DMS79 treated with DMSO at 0.1 percent for 48 hours (cell line): ENCODE measurements around the gene ARHGAP21.
"Not testable (repeated sequence)": the region's sequence is repeated elsewhere in the genome, so short reads cannot be mapped to it uniquely, and the experiment has no call there.

Experiments used
- DNase-seq: peaks from one replicate; lab custom pipeline; 2025; lab: John Stamatoyannopoulos, UW

ARHGAP21 gene

GRCh38 chr10:24723788-24724380, at the start of gene ARHGAP21:
Gene ARHGAP21, minus strand, starts transcription at chr10:24723887. Its CDS starts 1,988 bp downstream, at chr10:24721899.
- DNase-seq, result no peak

DNA sequence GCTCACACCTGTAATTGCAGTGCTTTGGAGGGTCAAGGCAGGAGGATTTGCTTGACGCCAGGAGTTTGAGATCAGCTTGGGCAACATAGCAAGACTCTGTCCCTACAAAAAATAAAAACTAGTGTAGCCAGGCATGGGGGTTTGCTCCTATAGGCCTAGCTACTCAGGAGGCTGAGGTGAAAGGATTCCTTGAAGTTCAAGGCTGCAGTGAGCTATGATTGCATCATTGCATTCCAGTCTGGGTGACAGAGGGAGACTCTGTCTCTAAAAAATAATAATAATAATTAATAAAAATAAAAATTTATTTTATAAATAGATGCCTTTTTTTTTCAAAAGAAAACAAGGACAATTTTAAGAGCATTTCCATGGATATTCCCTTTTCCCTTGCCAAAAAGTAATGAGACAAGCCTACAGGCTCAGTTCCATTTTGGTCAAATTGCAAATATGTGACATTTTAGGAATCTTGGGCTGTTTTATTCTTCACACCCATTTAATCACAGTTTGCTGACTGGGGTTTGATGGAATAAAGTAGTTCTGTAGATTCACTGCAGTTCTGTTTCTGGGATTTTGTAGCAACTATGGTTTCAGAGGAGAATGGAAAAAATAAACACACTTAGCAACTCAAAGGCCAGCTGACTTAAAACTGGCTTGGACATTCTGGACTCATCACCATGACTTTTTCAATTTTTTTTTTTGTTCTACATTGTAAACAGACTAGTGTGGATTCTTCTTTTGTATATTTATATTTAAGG, 48.4 kb upstream of the ARHGAP21 start:
- DNase-seq, result no peak

DNA sequence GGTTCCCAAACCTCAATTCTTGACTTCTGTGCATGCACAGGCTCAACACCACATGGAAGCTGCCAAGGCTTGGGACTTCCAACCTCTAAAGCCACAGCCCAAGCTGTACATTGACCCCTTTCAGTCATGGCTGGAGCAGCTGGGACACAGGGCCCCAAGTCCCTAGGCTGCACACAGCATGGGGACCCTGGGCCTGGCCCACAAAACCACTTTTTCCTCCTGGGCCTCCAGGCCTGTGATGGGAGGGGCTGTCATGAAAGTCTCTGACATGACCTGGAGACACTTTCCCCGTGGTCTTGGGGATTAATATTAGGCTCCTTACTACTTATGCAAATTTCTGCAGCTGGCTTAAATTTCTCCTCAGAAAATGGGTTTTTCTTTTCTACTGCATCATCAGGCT, 41.3 kb upstream of the ARHGAP21 start:
- not testable (repeated sequence) for DNase-seq

DNA sequence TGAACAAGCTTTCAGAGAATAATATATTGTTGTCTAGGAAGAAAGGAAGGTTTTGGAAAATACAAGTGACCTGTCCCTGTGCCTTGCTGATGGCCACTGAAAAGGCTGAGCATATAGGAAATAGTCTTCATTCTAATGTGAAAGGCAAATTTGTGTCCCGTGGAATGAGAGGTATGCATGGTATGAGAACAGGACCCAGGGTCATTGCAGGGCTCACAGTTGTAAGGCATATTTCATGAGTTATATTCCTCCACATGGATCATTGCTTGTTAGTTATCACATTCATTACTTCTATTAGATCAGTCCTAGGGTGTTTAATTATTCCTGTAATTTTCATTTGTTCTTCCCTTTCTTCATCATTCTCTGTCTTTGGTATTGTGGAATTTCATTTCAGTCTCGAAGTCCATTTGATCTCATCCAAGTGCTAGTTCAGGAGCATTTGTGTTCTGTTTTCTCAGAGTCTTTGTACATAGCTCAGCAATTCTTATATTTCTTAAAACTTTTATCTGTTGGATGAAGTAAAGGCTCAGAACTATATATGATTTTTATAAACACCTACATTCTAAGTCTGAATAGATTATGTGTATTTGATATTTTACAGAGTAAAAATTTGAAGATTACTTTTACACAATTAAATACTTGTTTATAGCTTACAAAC, 39.4 kb upstream of the ARHGAP21 start:
- no peak for DNase-seq

- no peak for DNase-seq
Observed at GRCh38 chr10:24762161-24762924, 38.7 kb upstream of the ARHGAP21 start.

- no peak for DNase-seq
Observed at GRCh38 chr10:24759672-24760071, 36.0 kb upstream of the ARHGAP21 start.

DNA sequence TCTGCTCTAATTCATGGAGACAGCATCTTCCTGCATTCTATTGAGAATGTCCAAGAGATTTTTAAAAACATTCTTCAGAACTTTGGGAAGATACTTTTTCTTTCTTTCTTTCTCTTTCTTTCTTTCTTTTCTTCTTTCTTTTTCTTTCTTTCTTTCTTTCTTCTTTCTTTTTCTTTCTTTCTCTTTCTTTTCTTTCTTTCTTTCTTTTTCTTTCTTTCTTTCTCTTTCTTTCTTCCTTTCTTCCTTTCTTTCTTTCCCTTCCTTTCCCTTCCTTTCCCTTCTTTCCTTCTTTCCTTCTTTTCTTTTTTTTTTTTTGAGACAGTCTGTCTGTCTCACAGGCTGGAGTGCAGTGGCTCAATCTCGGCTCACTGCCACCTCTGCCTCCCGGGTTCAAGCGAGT, 34.6 kb upstream of the ARHGAP21 start:
- DNase-seq, result not testable (repeated sequence)

GRCh38 chr10:24756283-24756682, 32.6 kb upstream of the ARHGAP21 start:
- no peak for DNase-seq

DNA sequence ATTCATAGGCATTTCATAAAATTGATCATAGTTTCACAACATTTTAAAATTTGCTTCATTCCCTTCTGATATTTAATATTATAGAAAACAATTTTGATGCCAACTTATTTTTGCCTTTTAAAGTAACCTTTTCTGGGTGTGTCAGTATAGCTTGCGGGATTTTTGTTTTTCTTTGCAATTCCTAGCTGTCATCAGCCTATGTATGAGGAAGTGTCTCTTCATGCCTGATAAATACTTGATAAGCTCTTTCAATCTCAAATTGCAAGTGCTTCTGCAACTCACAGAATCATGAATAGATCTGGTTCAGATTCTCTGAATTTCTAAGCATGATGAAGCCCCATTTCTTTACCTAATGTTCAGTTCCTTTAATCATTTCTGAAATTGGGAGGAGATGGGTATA, 28.0 kb upstream of the ARHGAP21 start:
- no peak for DNase-seq

- no peak for DNase-seq
Observed at GRCh38 chr10:24750695-24751094, 27.0 kb upstream of the ARHGAP21 start.

DNA sequence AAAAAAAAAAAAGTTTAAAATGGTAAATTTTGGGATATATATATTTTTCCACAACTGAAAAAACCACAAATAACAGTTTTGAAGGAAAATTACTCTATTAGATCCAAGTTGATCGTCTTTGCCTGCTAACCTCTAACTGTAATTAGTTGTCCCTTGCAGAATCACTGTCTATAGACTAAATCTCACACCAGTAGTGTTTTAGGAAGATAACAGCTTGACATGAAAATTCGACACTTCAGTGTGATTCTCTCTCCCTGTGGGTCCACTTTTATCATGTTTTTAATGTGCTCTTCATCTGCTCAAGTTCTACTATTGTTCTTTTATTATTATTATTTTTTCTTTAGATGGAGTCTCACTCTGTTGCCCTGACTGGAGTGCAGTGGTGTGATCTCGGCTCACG, 24.5 kb upstream of the ARHGAP21 start:
- no peak for DNase-seq

DNA sequence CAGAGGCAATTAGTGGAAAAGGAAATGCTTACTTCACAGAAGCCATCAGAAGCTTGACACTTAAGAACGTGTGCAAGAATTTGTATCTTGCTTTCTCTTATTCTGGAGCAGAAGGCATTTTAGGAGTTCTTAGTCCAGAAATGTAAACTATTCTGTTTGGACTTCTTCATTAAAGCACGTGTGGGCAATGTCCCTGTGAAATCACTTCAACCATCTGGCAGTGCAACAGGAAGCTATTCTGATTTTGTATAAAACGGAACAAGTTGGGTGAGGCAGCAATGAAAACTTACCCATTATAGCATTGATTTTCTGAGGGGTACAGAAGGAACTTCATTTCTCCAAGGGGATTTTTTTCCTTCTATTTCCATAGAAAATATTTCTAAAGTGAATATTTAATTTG, 21.3 kb upstream of the ARHGAP21 start:
- DNase-seq, result no peak

DNA sequence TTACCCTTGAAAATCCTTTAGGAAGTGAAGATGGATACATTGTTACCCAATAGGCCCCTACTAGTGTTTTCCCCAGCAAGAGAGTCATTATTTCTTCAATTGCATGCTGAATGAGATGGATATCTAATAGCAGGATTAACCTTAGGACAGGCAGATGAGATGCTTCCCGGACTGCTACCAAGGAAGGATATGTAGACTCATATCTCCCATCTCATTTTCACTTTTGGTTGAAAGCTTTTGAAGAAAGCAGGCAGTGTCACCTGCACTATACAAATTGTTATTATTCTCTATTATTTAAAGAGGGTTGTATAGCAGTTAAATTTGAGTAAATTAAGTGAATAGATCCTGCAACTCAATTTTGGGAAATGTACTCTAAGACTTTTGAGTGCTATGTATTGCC, 17.0 kb upstream of the ARHGAP21 start:
- no peak for DNase-seq

GRCh38 chr10:24737001-24737400, 13.3 kb upstream of the ARHGAP21 start:
- no peak for DNase-seq

- no peak for DNase-seq
Observed at GRCh38 chr10:24731942-24732341, 8.3 kb upstream of the ARHGAP21 start.

GRCh38 chr10:24730811-24731210, 7.1 kb upstream of the ARHGAP21 start:
- no peak for DNase-seq

GRCh38 chr10:24727786-24728185, 4.1 kb upstream of the ARHGAP21 start:
- DNase-seq, result no peak

DNA sequence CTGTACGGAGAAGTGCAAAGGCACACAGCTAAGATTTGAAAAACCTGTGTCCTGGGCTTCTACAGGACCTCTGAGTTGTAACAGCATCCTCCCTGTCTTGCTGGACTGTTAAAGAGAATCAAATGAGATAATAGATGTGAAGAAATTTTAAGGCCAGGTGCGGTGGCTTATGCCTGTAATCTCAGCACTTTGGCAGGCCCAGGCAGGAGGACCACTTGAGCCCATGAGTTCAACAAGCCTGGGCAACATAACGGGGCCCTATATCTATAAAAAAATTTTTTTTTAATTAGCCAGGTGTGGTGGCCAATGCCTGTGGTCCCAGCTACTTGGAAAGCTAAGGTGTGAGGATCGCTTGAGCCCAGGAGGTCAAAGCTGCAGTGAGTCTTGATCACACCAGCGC, 2.9 kb upstream of the ARHGAP21 start:
- DNase-seq, result peak; percentile 4

GRCh38 chr10:24726029-24726428, 2.3 kb upstream of the ARHGAP21 start:
- DNase-seq, result not testable (repeated sequence)

- peak; percentile 70 for DNase-seq
Observed at GRCh38 chr10:24724381-24725228, 918 bp upstream of the ARHGAP21 start.

GRCh38 chr10:24723386-24723787, 300 bp downstream of the ARHGAP21 start:
- DNase-seq, result no peak
